ENCODE results near the gene MBTPS1. TPM values are rescaled to one million over a fixed set of nuclear protein-coding genes. Genes with fewer than 3 reads are reported as not detected.

Gene MBTPS1
- total and polyA plus RNA-seq, 10 of the 15 experiments (the other 5 are each of a cell fraction or from before 2014, with no cell fraction given), result 1.3 to 43.9 (median 35.2) TPM

DNA sequence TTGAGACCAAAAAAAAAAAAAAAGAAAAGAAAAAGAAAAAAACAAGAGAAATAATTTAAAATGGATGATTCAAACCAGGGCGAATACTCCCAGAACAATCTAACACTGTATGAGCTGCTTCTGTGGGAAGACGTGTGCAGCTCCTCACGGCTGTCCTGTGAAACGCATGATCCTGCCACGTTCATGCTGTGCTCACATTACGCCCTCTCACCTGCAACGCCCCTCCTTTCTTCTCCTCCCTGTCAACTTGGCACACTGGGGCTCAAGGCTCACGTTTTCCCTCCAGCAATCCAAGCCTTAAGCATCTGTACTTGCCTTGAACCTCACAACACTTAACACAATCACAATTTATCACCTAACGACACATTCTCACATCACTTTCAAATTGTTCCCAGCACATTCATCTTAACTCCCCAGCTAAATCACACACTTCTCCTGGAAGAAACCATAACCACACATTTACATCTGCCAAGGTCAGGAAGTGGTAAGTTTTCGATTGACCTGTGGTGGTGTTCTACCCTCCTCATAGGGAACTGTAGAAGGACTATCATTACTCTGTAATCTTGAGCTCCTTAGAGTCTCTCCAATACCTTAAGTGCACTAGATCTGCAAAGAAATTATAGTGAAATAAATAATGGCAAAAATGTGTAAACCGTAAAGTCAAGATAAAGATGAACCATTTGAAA, 29.1 kb downstream of the MBTPS1 start (continued):
- TF ChIP-seq, protein P1, sequence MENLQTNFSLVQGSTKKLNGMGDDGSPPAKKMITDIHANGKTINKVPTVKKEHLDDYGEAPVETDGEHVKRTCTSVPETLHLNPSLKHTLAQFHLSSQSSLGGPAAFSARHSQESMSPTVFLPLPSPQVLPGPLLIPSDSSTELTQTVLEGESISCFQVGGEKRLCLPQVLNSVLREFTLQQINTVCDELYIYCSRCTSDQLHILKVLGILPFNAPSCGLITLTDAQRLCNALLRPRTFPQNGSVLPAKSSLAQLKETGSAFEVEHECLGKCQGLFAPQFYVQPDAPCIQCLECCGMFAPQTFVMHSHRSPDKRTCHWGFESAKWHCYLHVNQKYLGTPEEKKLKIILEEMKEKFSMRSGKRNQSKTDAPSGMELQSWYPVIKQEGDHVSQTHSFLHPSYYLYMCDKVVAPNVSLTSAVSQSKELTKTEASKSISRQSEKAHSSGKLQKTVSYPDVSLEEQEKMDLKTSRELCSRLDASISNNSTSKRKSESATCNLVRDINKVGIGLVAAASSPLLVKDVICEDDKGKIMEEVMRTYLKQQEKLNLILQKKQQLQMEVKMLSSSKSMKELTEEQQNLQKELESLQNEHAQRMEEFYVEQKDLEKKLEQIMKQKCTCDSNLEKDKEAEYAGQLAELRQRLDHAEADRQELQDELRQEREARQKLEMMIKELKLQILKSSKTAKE (IDR thresholded peaks at IDR 0.05; ENCODE audit: low read depth, poor library complexity, severe bottlenecking), result no peak
- TF ChIP-seq RUNX3 (IDR thresholded peaks at IDR 0.05; ENCODE audit: low read length) (peak; percentile 94), NFIC (IDR thresholded peaks at IDR 0.05; ENCODE audit: low read depth, low read length) (no peak), YY1 (IDR thresholded peaks at IDR 0.05; ENCODE audit: low read depth, low read length) (no peak), RAD51 (IDR thresholded peaks at IDR 0.05) (no peak), ZNF217 (IDR thresholded peaks at IDR 0.05) (no peak), BHLHE40 (IDR thresholded peaks at IDR 0.05; ENCODE audit: borderline replicate concordance in 1 of 2, low read depth in 2 of 2, low read length in 1 of 2) (no peak), POLR2AphosphoS5 (IDR thresholded peaks at IDR 0.05; ENCODE audit: low read length) (no peak), IKZF2 (IDR thresholded peaks at IDR 0.05) (peak; percentile 34 to 46; a peak in 2 of 4 replicates), TCF12 (IDR thresholded peaks at IDR 0.05; ENCODE audit: low read depth, low read length) (no peak), CREB1 (IDR thresholded peaks at IDR 0.05; ENCODE audit: low read depth) (no peak), MXI1 (IDR thresholded peaks at IDR 0.05; ENCODE audit: low read depth, low read length) (no peak), USF1 (IDR thresholded peaks at IDR 0.05; ENCODE audit: borderline replicate concordance, extremely low read length, insufficient read depth, low read depth, low read length) (no peak), NFYA (IDR thresholded peaks at IDR 0.05; ENCODE audit: borderline replicate concordance, low read depth, low read length) (no peak), CBFB (IDR thresholded peaks at IDR 0.05; ENCODE audit: low read depth) (peak; percentile 64; the same call in 1 of the 2 replicates), SIN3A (IDR thresholded peaks at IDR 0.05; ENCODE audit: low read depth, low read length) (no peak), RAD21 (IDR thresholded peaks at IDR 0.05; ENCODE audit: insufficient read depth, low read depth, low read length) (no peak), EED (IDR thresholded peaks at IDR 0.05; ENCODE audit: low read depth) (peak; percentile 57; the same call in 1 of the 2 replicates), SMAD5 (IDR thresholded peaks at IDR 0.05; ENCODE audit: low read depth) (no peak), RB1 (IDR thresholded peaks at IDR 0.05; ENCODE audit: borderline replicate concordance) (no peak)
- TF ChIP-seq, protein P2, sequence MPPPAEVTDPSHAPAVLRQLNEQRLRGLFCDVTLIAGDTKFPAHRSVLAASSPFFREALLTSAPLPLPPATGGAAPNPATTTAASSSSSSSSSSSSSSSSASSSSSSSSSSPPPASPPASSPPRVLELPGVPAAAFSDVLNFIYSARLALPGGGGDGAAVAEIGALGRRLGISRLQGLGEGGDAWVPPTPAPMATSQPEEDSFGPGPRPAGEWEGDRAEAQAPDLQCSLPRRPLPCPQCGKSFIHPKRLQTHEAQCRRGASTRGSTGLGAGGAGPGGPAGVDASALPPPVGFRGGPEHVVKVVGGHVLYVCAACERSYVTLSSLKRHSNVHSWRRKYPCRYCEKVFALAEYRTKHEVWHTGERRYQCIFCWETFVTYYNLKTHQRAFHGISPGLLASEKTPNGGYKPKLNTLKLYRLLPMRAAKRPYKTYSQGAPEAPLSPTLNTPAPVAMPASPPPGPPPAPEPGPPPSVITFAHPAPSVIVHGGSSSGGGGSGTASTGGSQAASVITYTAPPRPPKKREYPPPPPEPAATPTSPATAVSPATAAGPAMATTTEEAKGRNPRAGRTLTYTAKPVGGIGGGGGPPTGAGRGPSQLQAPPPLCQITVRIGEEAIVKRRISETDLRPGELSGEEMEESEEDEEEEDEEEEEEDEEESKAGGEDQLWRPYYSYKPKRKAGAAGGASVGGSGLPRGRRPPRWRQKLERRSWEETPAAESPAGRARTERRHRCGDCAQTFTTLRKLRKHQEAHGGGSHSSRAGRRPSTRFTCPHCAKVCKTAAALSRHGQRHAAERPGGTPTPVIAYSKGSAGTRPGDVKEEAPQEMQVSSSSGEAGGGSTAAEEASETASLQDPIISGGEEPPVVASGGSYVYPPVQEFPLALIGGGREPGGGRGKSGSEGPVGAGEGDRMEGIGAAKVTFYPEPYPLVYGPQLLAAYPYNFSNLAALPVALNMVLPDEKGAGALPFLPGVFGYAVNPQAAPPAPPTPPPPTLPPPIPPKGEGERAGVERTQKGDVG (CRISPR knock-in tag; IDR thresholded peaks at IDR 0.05), result no peak
- TF ChIP-seq, protein P3, sequence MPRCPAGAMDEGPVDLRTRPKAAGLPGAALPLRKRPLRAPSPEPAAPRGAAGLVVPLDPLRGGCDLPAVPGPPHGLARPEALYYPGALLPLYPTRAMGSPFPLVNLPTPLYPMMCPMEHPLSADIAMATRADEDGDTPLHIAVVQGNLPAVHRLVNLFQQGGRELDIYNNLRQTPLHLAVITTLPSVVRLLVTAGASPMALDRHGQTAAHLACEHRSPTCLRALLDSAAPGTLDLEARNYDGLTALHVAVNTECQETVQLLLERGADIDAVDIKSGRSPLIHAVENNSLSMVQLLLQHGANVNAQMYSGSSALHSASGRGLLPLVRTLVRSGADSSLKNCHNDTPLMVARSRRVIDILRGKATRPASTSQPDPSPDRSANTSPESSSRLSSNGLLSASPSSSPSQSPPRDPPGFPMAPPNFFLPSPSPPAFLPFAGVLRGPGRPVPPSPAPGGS (IDR thresholded peaks at IDR 0.05; ENCODE audit: borderline replicate concordance, insufficient read depth, low read depth, low read length, poor library complexity, severe bottlenecking), result no peak

Data from GM12878 (cell line).